ENCODE data around the gene C1orf116. TPM values are rescaled to one million over a fixed set of nuclear protein-coding genes. Genes with fewer than 3 reads are reported as not detected.

Gene C1orf116
- total and polyA plus RNA-seq, 10 of the 15 experiments (the other 5 are each of a cell fraction or from before 2014, with no cell fraction given), result 0.01 to 0.08 TPM; not detected in 8

DNA sequence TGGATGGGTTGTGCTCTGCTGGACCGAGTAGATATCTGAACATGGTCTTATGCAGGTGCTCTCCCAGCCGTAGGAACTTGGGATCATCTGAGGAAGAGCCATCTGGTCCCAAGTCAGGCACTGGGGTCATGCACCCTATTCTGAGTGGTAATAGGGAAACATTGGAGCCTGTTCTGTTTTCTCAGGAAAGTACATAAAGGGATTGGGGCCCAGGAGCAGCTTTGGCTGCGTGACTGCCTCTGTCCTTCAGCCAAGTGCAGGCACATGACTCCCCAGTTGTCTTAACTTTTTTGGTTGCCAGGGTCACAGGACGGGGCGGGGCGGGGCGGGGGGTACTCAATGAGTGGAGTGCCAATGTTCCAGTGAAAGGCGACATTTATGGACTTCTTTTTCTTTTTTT, 32.0 kb upstream of the C1orf116 start:
- ATAC-seq (no peak), FAIRE-seq (no peak), DNase-seq (ENCODE audit: low read depth, low spot score) (no peak)
- in situ Hi-C loops (cut with MboI), result no loop called here
- no peaks in the 10 kb centered on the region for H4K20me1 ChIP-seq (ENCODE audit: control insufficient read depth, insufficient read depth)
- no peak overlapping the region for H3K9ac ChIP-seq (ENCODE audit: control insufficient read depth, insufficient read depth, low read length)
- H3K27me3 ChIP-seq (replicated peaks in 1 of 2; ENCODE audit: control insufficient read depth in 2 of 2, insufficient read depth in 2 of 2, low read length in 1 of 2), result no peaks in the 10 kb centered on the region
- ChIA-PET RAD21 (ENCODE audit: unreplicated experiment) (no interaction called here), POLR2A (no interaction called here), SMC1A (ENCODE audit: uncharacterized antibody, unreplicated experiment) (interaction anchor here (1.0 kb wide), 1 partner anchor 438 kb away, joined by 3 read pairs; no protein-coding TSS in a partner anchor), CTCF (interaction anchor here (0.7 kb wide), 1 partner anchor 83 kb away, joined by 3 read pairs; no protein-coding TSS in a partner anchor)
- WGBS (ENCODE audit: insufficient coverage, insufficient replicate concordance, low lambda C conversion rate, missing lambda C conversion rate), result 85% methylated on average over 8 of the region's 8 CpGs
- no peak overlapping the region for H3K4me3 ChIP-seq
- H2AFZ ChIP-seq (ENCODE audit: control insufficient read depth, low read depth, low read length), result no peak overlapping the region
- H3K9me3 ChIP-seq (replicated peaks; ENCODE audit: control insufficient read depth, insufficient read depth, low read length), result no peaks in the 10 kb centered on the region
- intact Hi-C loops (cut with micrococcal nuclease; ENCODE audit: unreplicated experiment), result no loop called here
- no peaks in the 10 kb centered on the region for H3K4me1 ChIP-seq (ENCODE audit: control insufficient read depth, insufficient read depth, low read length)
- H3K27ac ChIP-seq (ENCODE audit: control insufficient read depth, insufficient read depth), result no peak overlapping the region
- no peaks in the 10 kb centered on the region for H3K79me2 ChIP-seq (ENCODE audit: control insufficient read depth, insufficient read depth, low read length)
- H3K4me2 ChIP-seq (ENCODE audit: control insufficient read depth, insufficient read depth), result no peak overlapping the region
- no TSS peak for BruUV-seq (replicated peaks)
- H3K36me3 ChIP-seq (ENCODE audit: control insufficient read depth in 2 of 2, insufficient read depth in 2 of 2, low read length in 1 of 2), result no peaks in the 10 kb centered on the region
- TF ChIP-seq FOXM1 (IDR thresholded peaks at IDR 0.05; ENCODE audit: low read depth, low read length), result no peak
- no peak for TF ChIP-seq MTA2 (IDR thresholded peaks at IDR 0.05; ENCODE audit: low read depth)
- TF ChIP-seq, protein P1, sequence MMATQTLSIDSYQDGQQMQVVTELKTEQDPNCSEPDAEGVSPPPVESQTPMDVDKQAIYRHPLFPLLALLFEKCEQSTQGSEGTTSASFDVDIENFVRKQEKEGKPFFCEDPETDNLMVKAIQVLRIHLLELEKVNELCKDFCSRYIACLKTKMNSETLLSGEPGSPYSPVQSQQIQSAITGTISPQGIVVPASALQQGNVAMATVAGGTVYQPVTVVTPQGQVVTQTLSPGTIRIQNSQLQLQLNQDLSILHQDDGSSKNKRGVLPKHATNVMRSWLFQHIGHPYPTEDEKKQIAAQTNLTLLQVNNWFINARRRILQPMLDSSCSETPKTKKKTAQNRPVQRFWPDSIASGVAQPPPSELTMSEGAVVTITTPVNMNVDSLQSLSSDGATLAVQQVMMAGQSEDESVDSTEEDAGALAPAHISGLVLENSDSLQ (IDR thresholded peaks at IDR 0.05), result no peak

DNA sequence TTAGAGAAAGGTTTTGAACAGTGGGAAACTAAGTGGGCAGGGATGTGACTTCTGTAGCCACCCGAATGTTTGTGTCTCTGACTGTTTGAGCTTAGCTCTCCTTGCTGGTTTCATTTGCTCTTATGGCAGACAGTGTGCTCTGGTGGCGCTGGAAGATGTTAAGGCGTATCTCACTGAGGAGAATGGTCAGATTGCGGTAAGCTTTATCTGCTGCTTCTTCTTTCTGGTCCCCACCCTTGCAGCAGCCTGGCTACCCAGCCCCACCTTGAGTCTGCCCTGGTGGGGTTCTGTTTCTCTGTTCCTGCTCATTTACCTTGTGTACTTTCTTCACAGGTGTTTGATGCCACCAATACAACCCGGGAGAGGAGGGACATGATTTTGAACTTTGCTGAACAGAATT, 30.5 kb upstream of the C1orf116 start:
- SMC1A ChIA-PET (ENCODE audit: uncharacterized antibody, unreplicated experiment), result no interaction called here
- FAIRE-seq (no peak), DNase-seq (ENCODE audit: low read depth, low spot score) (no peak), ATAC-seq (no peak)
- CTCF ChIA-PET, result no interaction called here
- no peak overlapping the region for H3K27ac ChIP-seq (ENCODE audit: control insufficient read depth, insufficient read depth)
- in situ Hi-C loops (cut with MboI), result no loop called here
- no peaks in the 10 kb centered on the region for H4K20me1 ChIP-seq (ENCODE audit: control insufficient read depth, insufficient read depth)
- POLR2A ChIA-PET, result no interaction called here
- TF ChIP-seq, protein P1 (IDR thresholded peaks at IDR 0.05), result no peak
- TF ChIP-seq WRNIP1 (IDR thresholded peaks at IDR 0.05; ENCODE audit: borderline replicate concordance, low read depth, low read length), result no peak
- TF ChIP-seq CBX3 (IDR thresholded peaks at IDR 0.05; ENCODE audit: borderline replicate concordance, low read depth), result no peak
- TF ChIP-seq NR2F1 (conservative IDR thresholded peaks at IDR 0.05), result no peak
- TF ChIP-seq BACH1 (IDR thresholded peaks at IDR 0.05; ENCODE audit: borderline replicate concordance), result no peak
- TF ChIP-seq SIN3A (IDR thresholded peaks at IDR 0.05; ENCODE audit: low read depth, low read length), result no peak
- no peaks in the 10 kb centered on the region for H3K27me3 ChIP-seq (replicated peaks in 1 of 2; ENCODE audit: control insufficient read depth in 2 of 2, insufficient read depth in 2 of 2, low read length in 1 of 2)
- no peaks in the 10 kb centered on the region for H3K79me2 ChIP-seq (ENCODE audit: control insufficient read depth, insufficient read depth, low read length)
- BruUV-seq (replicated peaks), result no TSS peak
- no peak overlapping the region for H2AFZ ChIP-seq (ENCODE audit: control insufficient read depth, low read depth, low read length)
- no peak overlapping the region for H3K4me3 ChIP-seq
- no peaks in the 10 kb centered on the region for H3K9me3 ChIP-seq (replicated peaks; ENCODE audit: control insufficient read depth, insufficient read depth, low read length)
- no peaks in the 10 kb centered on the region for H3K4me1 ChIP-seq (ENCODE audit: control insufficient read depth, insufficient read depth, low read length)
- H3K9ac ChIP-seq (ENCODE audit: control insufficient read depth, insufficient read depth, low read length), result no peak overlapping the region
- intact Hi-C loops (cut with micrococcal nuclease; ENCODE audit: unreplicated experiment), result no loop called here
- 95% methylated on average over 5 of the region's 5 CpGs for WGBS (ENCODE audit: insufficient coverage, insufficient replicate concordance, low lambda C conversion rate, missing lambda C conversion rate)
- no peak overlapping the region for H3K4me2 ChIP-seq (ENCODE audit: control insufficient read depth, insufficient read depth)
- RAD21 ChIA-PET (ENCODE audit: unreplicated experiment), result no interaction called here
- H3K36me3 ChIP-seq (ENCODE audit: control insufficient read depth in 2 of 2, insufficient read depth in 2 of 2, low read length in 1 of 2), result no peaks in the 10 kb centered on the region
